Mesothelial cell of epicardium (in vitro differentiated cells): Measurements from ENCODE around the gene SLC44A2. TPM values are rescaled to one million over a fixed set of nuclear protein-coding genes. Genes with fewer than 3 reads are reported as not detected.

Experiments used
- DNase-seq, 2 experiments: peaks; one replicate each; pipeline ENCODE4 v3.0.0; 2021; ENCODE audit warnings: low spot score in 2 of 2; ENCODE audit not compliant: unreplicated experiment in 2 of 2
- H3K27ac Mint-ChIP-seq: 2 replicates; pipeline ENCODE4 v1.8.0; 2021; ENCODE audit warnings: mixed read lengths
- H3K27me3 Mint-ChIP-seq: 2 replicates; pipeline ENCODE4 v1.8.0; 2021; ENCODE audit warnings: low read depth, mixed read lengths
- H3K36me3 Mint-ChIP-seq: 2 replicates; pipeline ENCODE4 v1.8.0; 2021; ENCODE audit warnings: mixed read lengths
- H3K4me1 Mint-ChIP-seq: 2 replicates; pipeline ENCODE4 v1.8.0; 2021; ENCODE audit warnings: mixed read lengths
- H3K4me3 Mint-ChIP-seq: 2 replicates; pipeline ENCODE4 v1.8.0; 2021; ENCODE audit warnings: mild to moderate bottlenecking, moderate library complexity, mixed read lengths
- H3K9me3 Mint-ChIP-seq: 2 replicates; pipeline ENCODE4 v1.8.0; 2021; ENCODE audit warnings: mixed read lengths
- CTCF ChIP-seq: fragments of 200-600 bp; sonication (generic); IDR thresholded peaks from one replicate; pipeline ENCODE4 v1.5.0; 2021; ENCODE audit warnings: antibody characterized with exemption; ENCODE audit not compliant: unreplicated experiment
- total RNA-seq: library from RNA; stranded (reverse); gene quantifications from 3 replicates; pipeline ENCODE4 v1.2.1, GENCODE V29; 2021

The SLC44A2 gene
- total RNA-seq, 1 donor from 2014 or later, result 340 TPM

GRCh38 chr19:10653732-10654609 lies 28.6 kb downstream of the SLC44A2 start, which contains the start of gene ILF3:
Gene ILF3, plus strand, starts transcription at chr19:10654346. Its CDS starts 16,260 bp downstream, at chr19:10670606.
- Mint-ChIP-seq H3K36me3 (peaks cover 7% of the 10 kb centered on the region), H3K27me3 (no peaks in the 10 kb centered on the region), H3K4me1 (peaks cover 33% of the 10 kb centered on the region), H3K9me3 (no peaks in the 10 kb centered on the region), H3K27ac (peak within 1 kb of the TSS; percentile 99), H3K4me3 (peak within 1 kb of the TSS; percentile 94)
- DNase-seq, result peak; percentile 99
- TF ChIP-seq CTCF, result no peak

DNA sequence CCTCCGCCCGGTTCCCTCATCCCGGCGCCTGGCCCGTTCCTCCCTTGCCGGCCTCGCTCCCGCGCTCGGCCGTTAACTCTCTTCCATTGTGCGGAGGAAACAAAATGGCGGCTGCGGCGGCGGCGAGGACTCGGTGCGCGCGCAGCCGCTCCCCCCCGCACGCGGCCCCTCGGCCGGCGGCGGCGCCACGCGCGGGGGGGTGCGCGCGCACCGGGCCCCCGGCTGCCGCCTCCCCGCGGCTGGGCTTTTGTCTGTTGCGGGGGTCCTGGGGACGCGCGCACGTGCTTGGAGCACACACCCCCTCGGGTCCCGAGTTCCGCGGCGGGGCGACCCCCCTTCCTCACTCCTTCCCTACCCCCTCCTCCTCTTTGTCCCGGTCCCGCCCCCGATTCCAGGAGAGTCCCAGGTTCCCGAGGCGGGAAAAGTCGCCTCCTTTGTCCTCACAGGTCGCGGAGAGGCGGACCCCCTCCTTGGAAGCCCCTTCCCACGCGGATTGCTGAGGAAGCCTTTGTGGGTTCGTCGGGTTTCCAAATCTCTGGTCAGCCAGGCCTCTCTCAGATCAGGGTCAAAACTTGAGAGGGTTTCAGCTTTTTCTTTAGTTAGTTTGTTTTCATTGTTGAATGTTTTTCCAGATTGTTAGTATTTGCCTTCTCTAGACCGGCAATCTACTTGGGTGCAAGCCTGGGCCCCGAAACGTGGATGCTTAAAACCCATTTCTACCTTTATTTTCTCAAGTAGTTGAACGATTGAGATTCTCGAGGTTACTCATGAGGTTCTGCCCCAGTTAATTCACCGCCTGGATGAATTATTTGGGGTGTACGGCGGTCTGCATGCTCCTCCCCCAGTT lies 29.5 kb downstream of the SLC44A2 start:
- H3K4me1 Mint-ChIP-seq, result peaks cover 38% of the 10 kb centered on the region
- peaks cover 7% of the 10 kb centered on the region for H3K36me3 Mint-ChIP-seq
- peak overlapping the region; percentile 93 for H3K27ac Mint-ChIP-seq
- no peaks in the 10 kb centered on the region for H3K9me3 Mint-ChIP-seq
- DNase-seq, result peak; percentile 60 to 70
- no peak for TF ChIP-seq CTCF
- H3K4me3 Mint-ChIP-seq, result peak overlapping the region; percentile 94
- H3K27me3 Mint-ChIP-seq, result no peaks in the 10 kb centered on the region

- Mint-ChIP-seq H3K4me1 (peaks cover 44% of the 10 kb centered on the region), H3K4me3 (peak overlapping the region; percentile 94), H3K9me3 (no peaks in the 10 kb centered on the region), H3K36me3 (peaks cover 13% of the 10 kb centered on the region), H3K27ac (peak overlapping the region; percentile 93), H3K27me3 (no peaks in the 10 kb centered on the region)
- no peak for TF ChIP-seq CTCF
- DNase-seq, result no peak
Observed at GRCh38 chr19:10655457-10656312, 30.3 kb downstream of the SLC44A2 start.

DNA sequence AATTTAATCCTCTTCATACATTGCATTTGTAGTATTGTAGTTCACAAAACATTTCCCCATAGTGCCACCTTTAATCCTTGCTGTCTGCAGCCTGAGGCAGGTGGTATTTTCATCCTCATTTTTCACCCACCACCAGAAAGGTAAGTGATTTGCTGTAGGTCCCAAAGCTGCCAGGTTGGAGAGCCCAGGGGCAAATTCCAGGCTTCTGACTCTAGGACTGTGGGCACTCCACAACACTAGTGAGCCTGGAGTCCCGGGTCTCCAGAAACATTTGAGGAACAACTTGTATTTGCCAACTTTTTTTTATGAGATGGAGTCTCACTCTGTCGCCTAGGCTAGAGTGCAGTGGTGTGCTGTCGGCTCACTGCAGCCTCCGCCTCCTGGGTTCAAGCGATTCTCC lies 35.0 kb downstream of the SLC44A2 start:
- peak overlapping the region; percentile 35 for H3K27ac Mint-ChIP-seq
- H3K36me3 Mint-ChIP-seq, result peaks cover 13% of the 10 kb centered on the region
- no peaks in the 10 kb centered on the region for H3K9me3 Mint-ChIP-seq

More for the DNA sequence above, 35.0 kb downstream of the SLC44A2 start:
- DNase-seq, result no peak
- Mint-ChIP-seq H3K4me1 (peaks cover 45% of the 10 kb centered on the region), H3K4me3 (no peak overlapping the region), H3K27me3 (no peaks in the 10 kb centered on the region)
- no peak for TF ChIP-seq CTCF
